A204.1 (cell line): Measurements from ENCODE around the gene AKAP12.

Experiments
- FAIRE-seq: peaks from 2 replicates; lab custom pipeline; 2012; peaks lifted over from hg19 to GRCh38; lab: Jason Lieb, UNC

Gene AKAP12

DNA sequence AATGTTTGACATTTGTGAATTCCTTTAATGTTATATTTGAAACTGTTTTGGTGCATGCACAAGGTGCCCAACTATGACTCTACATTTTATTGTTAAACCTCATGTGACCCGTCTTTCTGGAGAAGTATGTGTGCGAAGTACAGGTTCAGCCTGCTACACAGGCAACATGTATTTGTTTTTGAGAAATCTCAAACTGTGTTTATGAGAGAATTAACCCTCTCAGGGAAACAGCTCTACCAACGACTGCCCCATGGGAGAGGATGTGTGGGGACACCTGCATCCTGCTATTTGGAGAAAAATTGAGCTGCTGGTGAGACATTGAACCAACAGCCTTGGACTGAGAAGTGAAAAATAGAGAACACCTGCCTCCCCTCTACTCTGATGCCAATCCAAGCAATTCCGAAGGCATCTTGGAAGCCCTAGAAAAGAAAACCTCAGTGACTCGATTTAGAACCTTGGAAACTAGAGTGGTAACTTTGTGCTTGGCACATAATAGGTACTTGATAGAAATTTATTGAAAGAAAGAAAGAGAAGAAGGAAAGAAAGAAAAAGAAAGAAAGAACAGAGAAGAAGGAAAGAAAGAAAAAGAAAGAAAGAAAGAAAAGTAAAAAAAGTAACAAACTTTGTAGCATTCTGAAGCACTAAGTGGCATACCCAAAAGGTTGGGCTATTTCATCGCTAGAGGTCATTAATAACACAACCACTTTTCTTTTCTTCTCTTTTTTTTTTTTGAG lies 2.9 kb upstream of the AKAP12 start:
- no peak for FAIRE-seq

GRCh38 chr6:151240036-151240685 lies 394 bp downstream of the AKAP12 start:
- no peak for FAIRE-seq

DNA sequence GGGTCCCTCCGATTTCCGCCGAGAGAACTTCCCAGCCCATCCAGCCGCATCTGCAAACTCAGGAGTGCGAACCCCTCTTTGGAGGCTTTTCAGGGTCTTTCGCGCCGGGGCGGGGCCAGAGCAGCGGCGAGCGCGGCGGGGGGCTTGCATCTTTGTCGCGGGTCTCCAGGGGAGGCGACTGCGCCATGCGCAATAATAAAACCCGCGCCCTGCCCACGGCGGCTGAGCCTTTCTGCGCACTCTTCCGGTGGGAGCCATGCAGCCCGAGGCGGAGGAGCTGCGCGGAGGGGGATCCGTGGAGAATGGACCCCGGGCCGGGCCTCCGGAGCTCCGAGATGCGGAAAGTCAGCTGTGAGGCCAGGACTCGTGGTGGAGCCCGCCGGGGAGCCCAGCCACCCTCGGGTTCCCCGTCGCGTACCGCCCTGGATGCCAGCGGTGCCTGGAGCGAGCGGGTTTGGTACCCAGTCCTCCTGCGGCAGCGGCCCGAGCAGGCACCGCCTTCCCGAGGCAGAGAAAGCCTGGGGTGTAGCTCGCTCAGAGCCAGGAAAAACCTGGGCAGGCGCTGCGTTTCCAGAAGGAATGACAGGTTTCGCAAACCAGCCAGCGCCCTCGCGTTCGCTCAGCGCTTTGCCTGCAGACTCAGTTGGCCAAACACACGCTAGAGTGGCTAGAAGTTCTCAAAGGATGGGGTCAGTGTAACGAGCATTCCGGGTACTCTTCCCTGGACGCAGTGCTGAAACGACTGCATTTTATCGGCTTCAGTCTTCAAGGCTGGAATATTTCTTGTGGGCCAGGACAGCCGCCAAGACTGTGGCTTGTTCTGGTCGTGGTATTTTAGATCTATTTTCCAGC lies 1.2 kb downstream of the AKAP12 start:
- FAIRE-seq = no peak

DNA sequence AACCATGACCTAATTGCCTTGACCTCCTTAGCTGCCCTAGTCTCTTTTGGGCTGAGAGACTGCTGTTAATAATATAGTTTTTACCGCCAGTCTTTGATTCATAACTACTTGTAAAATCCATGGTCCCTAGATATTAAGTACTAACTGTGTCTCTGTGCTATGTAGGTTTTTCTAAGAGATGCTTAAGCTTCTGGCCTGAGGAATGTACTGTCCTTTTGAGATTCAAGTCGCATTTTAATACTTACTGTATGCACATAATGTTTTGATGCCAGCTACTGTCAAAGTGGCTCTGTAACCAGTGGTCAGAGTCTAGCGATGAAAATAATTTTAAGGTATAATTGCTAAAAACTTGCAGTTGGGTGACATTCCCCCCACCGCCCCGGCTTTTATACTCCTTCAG lies 2.1 kb downstream of the AKAP12 start:
- FAIRE-seq = no peak

GRCh38 chr6:151242420-151242861 lies 2.7 kb downstream of the AKAP12 start:
- no peak for FAIRE-seq

DNA sequence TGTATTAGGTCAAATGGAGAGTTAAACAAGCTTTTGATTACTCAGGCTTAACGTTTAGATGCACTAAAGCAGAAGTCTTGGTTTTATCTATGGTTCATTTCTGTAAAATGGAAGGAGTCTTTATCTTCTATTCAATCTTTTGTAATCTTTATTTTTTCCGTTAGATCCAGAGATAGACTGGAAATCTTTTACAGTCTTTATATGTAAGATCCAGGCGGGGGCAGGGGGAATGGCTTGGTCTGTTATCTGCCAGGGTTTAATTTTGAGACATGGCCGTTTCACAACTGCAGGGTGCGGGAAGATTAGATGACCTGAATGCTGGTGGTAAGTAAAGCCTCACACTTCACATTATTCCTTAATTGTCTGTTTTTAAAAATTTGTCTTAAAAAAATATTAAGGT lies 3.7 kb downstream of the AKAP12 start:
- FAIRE-seq = no peak

DNA sequence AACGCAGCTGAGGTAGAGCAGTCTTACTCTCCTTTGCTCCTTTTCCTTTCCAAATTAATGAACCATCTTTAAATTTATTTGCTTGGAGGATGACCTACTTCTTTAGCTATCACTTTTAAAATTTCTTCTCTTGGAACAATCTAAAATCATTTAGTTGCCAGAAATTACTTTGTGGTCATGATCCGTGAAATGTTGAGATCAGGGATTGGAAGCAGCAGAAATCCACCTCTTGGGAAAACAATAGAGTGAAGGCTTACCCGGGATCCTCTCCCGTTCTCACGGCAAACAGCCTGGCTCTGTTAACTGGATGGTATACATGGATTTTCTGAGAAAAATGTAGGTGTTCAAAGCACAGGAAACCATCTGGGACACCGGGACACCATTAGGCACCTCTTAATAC lies 7.7 kb downstream of the AKAP12 start:
- no peak for FAIRE-seq

- FAIRE-seq = no peak
These were observed 8.5 kb downstream of the AKAP12 start for GRCh38 chr6:151248295-151248694.

DNA sequence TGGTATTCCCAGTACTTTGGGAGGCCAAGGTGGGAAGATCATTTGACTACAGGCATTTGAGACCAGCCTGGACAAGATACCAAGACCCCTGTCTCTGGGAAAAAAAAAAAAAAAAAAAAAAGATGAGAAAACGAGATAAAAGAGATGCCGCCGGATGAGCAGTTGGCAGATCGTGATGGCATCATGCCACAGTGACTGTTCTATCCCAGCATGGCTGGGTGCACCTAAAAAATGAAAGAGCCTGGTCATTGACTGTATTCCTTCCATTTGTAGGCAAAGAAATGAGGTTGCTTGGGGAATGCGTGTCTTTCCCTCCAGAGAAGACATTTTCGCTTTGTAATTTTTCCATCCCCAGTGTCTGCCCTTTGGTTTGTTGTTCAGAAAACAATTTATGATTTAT lies 12.9 kb downstream of the AKAP12 start:
- no peak for FAIRE-seq

DNA sequence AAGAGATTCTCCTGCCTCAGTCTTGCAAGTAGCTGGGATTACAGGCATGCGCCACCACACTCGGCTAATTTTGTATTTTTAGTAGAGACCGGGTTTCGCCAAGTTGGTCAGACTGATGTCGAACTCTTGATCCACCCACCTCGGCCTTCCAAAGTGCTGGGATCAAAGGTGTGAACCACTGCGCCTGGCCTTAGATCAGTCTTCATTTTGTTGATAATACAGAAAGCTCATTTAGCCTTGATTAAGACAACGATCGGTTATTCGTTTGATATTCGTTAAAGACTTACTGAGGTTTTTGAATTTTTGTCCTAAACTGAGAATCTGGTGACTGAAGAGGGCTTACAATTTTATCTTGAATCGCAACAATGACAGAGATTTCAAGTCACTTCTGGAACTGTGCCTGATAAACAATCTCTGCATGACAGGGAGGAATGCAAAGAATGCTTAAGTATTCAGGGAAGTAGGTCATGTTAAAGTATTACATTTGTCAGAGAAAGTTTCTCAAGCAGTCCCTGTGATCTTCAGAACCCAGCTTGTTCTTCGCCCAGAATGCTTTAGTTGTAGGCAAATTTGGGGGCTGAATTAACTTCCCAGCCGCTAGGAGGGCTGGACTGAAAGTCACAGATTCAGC lies 14.8 kb downstream of the AKAP12 start:
- no peak for FAIRE-seq

- FAIRE-seq = no peak
These were observed 16.0 kb downstream of the AKAP12 start for GRCh38 chr6:151255811-151256210.

DNA sequence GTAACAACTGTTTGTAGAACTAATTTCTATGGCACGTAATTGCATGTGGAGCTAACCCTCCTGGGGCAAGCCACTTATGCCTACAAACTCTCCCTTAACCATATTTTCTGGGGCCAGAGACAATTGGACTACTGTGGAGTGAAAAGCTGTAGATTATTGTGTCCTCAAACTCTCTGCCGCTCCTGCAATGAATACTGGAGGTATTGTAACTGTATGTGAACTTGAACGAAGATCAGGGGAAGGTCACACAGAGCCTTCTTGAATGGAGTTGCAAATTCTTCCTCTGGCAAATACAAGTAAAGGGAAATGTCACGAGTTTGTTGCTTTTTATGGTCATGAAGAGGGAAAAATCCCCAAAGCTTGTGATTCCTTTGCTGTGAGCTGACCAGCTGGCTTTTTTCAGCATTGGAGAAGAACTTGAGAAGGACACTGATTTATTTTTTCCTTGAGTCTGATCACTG lies 18.2 kb downstream of the AKAP12 start:
- FAIRE-seq = no peak

- FAIRE-seq = no peak
These were observed 20.4 kb downstream of the AKAP12 start for GRCh38 chr6:151260205-151260604.

DNA sequence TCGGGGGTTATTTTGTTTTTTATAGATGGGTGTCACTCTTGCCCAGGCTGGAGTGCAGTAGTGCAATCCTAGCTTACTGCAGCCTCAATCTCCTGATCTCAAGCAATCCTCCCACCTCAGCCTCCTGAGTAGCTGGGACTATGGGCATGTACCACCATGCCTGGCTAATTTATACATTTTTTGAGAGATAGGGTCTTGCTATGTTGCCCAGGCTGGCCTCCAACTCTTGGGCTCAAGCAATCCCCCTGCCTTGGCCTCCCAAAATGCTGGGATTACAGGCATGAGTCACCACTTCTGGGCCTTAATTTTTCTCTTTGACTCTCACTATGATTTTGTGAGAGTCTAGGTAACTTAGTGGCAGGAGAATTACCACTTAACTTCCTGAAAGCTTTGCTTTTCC lies 23.3 kb downstream of the AKAP12 start:
- FAIRE-seq = no peak

GRCh38 chr6:151263967-151264366 lies 24.2 kb downstream of the AKAP12 start:
- no peak for FAIRE-seq

GRCh38 chr6:151265282-151265681 lies 25.5 kb downstream of the AKAP12 start:
- no peak for FAIRE-seq

DNA sequence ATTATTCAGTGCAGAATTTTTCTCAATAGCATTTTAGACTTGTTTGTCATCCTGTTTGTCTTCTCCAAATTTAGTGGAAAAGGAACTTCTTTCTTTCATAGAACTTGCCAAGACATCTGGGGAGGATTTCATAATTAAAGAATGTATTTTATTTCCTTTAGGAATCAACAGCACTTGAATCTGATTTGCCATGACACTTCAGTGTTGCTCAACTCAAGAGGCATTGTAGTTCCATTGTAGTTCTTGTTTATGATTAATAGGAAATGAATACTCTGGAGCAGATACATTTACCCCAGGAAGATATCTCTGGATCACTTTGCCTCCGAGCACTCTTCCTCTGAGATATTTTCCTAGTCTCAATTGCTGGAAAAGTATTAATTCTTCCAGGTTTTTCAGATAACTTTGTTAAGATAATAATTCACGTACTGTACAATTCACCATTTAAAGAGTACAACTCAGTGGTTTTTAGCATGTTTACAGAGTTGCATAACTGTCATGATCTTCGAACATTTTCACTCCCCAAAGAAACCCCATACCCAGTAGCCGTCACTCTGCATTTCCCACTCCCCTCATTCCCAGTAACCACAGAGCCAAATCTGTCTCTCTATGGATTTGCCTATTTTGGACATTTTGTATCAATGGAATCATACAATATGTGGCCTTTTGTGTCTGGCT lies 29.7 kb downstream of the AKAP12 start:
- FAIRE-seq = no peak

DNA sequence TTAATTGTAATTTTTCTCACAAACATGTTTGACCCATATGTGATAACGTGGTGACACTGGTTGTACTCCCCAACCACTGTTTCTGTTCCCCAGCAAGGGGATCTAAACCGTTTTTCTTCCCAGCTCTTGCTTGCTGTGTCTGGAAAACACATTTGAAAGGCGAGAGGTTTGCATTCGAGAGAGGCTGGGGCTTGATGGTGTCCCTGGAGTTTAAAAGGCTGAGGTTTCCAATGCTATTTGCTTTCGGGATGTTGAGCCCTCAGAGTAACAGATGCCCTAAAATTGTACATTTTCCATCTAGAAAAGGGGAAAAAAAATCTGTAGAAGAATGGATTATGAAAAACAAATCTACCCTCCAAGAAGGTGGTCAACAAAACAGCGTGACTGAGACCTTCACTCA lies 35.4 kb downstream of the AKAP12 start:
- FAIRE-seq = no peak

- no peak for FAIRE-seq
These were observed 35.8 kb downstream of the AKAP12 start for GRCh38 chr6:151275566-151275965.

- FAIRE-seq = no peak
These were observed 36.5 kb downstream of the AKAP12 start for GRCh38 chr6:151276112-151276740.

DNA sequence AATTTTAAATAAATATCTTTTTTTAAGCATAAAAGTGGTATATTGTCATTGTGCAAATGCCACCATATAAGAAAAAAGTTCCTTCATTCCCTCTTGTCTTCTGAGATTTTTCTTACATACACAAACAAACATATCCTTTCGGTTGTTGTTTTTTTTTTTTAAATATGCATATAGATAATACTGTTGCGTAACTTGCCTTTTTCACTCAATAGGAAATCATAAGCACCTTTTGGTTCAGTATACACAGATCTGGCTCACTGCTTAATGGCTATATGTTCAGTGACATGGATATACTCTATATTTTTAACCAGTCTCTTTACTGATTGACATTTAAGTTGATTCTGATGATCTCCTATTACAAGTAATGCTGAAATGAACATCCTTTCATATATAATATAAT lies 40.1 kb downstream of the AKAP12 start:
- FAIRE-seq = no peak

GRCh38 chr6:151280859-151281258 lies 41.1 kb downstream of the AKAP12 start:
- no peak for FAIRE-seq
